ENCODE measurements around the gene VNN1.

The VNN1 gene

GRCh38 chr6:132713352-132714134, at the start of gene VNN1:
VNN1 (minus strand) TSS chr6:132714055; CDS start chr6:132714035, 20 bp downstream.
- no peak for DNase-seq (ENCODE audit: low spot score)

GRCh38 chr6:132763269-132763668, 49.4 kb upstream of the VNN1 start:
- peak; percentile 58 for DNase-seq (ENCODE audit: low spot score)

GRCh38 chr6:132760256-132760655, 46.4 kb upstream of the VNN1 start:
- no peak for DNase-seq (ENCODE audit: low spot score)

GRCh38 chr6:132758689-132759088, 44.8 kb upstream of the VNN1 start:
- no peak for DNase-seq (ENCODE audit: low spot score)

- DNase-seq (ENCODE audit: low spot score) = no peak
Measured at GRCh38 chr6:132752255-132752654, 38.4 kb upstream of the VNN1 start.

GRCh38 chr6:132751828-132752227, 38.0 kb upstream of the VNN1 start:
- DNase-seq (ENCODE audit: low spot score) = no peak

- no peak for DNase-seq (ENCODE audit: low spot score)
Measured at GRCh38 chr6:132751306-132751705, 37.5 kb upstream of the VNN1 start.

GRCh38 chr6:132750455-132751248, 36.8 kb upstream of the VNN1 start:
- no peak for DNase-seq (ENCODE audit: low spot score)

- no peak for DNase-seq (ENCODE audit: low spot score)
Measured at GRCh38 chr6:132749111-132749510, 35.3 kb upstream of the VNN1 start.

- no peak for DNase-seq (ENCODE audit: low spot score)
Measured at GRCh38 chr6:132748446-132748845, 34.6 kb upstream of the VNN1 start.

GRCh38 chr6:132746048-132746447, 32.2 kb upstream of the VNN1 start:
- no peak for DNase-seq (ENCODE audit: low spot score)

- no peak for DNase-seq (ENCODE audit: low spot score)
Measured at GRCh38 chr6:132742495-132742894, 28.6 kb upstream of the VNN1 start.

- no peak for DNase-seq (ENCODE audit: low spot score)
Measured at GRCh38 chr6:132741281-132741680, 27.4 kb upstream of the VNN1 start.

GRCh38 chr6:132736239-132736638, 22.4 kb upstream of the VNN1 start:
- no peak for DNase-seq (ENCODE audit: low spot score)

- no peak for DNase-seq (ENCODE audit: low spot score)
Measured at GRCh38 chr6:132734694-132735236, 20.9 kb upstream of the VNN1 start.

GRCh38 chr6:132733814-132734213, 20.0 kb upstream of the VNN1 start:
- DNase-seq (ENCODE audit: low spot score) = no peak

GRCh38 chr6:132733283-132733682, 19.4 kb upstream of the VNN1 start:
- no peak for DNase-seq (ENCODE audit: low spot score)

- DNase-seq (ENCODE audit: low spot score) = no peak
Measured at GRCh38 chr6:132731086-132731485, 17.2 kb upstream of the VNN1 start.

- no peak for DNase-seq (ENCODE audit: low spot score)
Measured at GRCh38 chr6:132730560-132730959, 16.7 kb upstream of the VNN1 start.

- DNase-seq (ENCODE audit: low spot score) = no peak
Measured at GRCh38 chr6:132728616-132729015, 14.8 kb upstream of the VNN1 start.

- no peak for DNase-seq (ENCODE audit: low spot score)
Measured at GRCh38 chr6:132726608-132726975, 12.7 kb upstream of the VNN1 start.

- no peak for DNase-seq (ENCODE audit: low spot score)
Measured at GRCh38 chr6:132725947-132726607, 12.2 kb upstream of the VNN1 start.

- no peak for DNase-seq (ENCODE audit: low spot score)
Measured at GRCh38 chr6:132725471-132725870, 11.6 kb upstream of the VNN1 start.
